ENCODE data around the gene ZC3HAV1.
A peak's percentile ranks its signal among the peaks of the same experiment; 100 is the strongest.
"Not testable (repeated sequence)": the region's sequence is repeated elsewhere in the genome, so short reads cannot be mapped to it uniquely, and the experiment has no call there.

The ZC3HAV1 gene

DNA sequence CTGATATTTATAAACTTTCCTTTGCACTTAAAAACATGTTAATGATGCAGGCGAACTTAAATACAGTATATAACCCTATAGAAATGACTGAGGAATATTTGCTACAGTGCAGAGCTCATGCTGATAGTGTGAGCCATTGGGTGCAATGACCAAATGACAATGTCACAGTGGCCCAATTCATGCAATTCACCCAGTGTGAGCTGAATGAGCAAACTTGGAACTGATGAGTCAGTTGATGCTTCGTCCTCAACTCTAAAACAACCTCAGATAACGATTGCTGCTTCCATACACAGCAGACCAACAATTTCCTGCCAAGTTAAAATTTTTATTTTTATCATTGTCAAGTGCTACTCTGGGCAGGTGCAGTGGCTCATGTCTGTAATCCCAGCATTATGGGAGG, 61.5 kb downstream of the ZC3HAV1 start:
- no peak for DNase-seq

DNA sequence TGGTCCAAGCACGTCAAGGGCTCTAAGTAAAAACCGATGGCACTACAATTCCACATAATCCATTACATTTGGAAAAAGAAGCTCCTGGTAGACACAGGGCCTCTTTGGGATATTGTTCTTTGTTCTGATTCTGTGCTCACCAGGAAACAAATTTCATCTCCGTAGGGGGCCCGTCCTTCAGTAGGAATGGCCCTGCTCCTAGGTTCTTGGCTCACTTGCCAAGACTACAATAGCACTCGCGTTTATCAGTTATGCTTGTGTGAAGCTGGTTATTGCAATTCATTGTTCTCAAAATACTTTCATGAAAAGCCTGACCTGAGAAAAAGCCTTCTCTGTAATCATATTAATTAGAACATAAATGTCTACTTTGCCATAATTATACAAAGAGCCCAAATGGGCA, 63.4 kb downstream of the ZC3HAV1 start:
- DNase-seq: no peak

DNA sequence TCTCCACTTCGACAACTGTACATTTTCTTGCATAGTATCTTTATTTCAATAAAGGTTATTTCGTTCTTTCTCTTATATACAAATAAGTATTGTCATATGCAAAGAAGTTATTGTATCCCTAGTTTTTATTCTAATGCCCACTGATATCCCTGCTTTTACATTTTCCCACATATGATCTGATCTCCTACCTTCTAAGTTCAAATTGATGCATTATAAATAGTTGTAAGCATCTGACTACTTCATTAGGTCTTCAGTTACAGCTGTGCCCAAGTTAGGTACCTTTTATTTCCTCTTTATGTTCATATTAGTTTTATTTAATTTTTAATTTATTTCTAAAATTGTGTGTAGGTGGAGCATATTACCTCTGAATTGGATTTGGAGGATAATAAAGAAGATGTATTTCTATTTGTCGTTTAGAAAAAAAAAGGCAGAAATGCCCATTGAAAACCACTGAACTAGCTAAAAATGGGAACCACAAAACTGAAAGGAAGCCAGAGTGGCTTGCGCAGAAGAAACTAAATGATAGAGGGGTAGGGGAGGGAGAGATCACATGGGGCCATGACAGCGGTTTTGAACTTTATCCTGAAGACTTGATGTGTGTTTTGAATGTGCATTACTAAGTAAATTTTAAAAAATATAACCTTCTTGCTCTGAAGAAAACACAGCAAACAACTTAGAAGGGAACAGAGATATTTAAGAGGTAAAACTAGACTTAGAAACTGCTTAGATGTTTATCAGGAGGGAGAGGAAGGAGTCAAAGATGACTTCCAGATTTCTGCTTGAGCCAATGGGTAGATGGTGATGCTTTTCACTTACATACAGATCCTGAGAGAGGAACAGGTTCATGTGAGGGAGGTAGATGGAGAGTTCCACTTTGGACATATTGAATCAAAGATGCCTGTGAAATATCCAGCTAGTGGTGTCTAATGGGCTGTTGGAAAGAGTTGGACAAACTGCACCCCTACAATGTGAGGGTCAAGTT, 64.4 kb downstream of the ZC3HAV1 start:
- DNase-seq: peak in 1 of 2 donors; percentile 62

DNA sequence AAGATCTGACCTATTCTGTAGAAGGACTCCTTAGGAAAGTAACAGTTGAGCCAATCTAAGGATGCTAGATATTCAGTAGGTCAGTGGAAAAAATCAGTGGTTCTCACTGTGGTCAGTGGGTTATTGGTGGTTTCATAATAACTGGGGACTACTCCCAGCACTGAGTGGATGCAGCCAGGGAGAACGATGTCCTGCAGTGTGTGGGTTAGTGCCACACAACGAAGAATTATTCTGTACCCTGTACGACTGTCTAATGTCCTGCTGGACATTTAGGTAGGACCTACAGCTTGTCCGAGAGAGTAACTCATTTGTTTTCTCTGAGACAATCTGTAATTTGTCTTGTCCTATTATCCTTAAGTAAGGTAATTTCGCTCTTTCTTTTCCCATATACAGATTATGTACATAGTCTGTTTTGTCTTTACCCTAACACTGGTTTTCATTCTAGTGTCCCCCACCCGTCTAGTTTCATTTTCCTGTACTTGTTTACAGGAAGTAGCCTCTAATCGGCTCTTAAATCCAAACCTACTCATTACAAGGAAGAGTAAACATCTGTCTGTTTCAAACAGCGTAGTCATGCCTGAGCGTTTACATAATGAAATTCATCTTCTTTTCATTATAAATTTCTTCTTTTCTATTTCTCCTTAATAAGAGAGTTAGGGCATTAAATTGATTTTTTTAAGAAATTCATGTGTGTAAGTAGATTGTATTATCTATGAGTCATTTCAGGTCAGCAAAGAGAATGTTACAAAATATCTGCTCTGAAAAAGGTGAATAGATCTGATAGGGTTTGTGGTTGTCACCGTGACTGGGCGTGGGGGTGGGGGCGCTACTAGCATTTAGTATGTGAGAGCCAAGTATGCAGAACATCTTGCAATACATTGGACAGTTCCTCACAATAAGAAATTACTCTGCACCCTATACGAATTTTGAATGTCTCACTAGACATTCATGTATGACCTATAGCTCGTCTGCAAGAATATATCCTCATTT, 65.4 kb downstream of the ZC3HAV1 start:
- DNase-seq: peak in 1 of 2 donors; percentile 37

DNA sequence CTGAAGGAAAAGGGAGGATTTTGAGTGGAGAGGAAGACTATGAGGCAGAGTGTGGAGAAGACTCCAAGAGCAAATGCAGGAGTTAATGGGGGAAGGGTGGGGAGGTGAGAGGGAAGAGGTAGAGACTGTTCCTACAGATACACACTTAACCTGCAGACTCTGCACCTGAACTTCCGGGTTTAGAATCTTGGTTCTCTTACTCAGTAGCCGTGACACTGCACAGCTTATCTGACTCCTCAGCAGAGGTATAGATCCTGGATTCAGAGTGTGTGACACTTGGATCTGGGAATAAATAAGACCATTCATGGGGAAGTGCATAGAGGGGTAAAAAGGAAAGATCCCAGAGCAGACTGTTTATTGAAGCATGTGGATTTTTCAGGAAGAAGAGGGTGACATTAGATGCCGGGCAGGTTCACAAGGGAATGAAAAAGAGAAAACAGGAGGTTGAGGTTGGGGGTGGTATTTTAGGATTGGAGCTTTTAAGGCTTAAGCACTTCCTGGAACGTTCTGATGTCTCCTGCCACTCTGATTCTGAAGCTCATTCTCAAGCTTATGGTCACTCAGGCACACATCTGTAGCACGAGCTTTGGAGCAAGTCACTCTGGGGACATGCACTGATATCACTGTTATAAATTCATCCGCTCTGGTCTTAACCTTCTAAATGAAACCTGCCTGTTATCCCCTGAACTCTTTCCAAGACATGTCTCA, 68.0 kb downstream of the ZC3HAV1 start:
- no peak for DNase-seq

DNA sequence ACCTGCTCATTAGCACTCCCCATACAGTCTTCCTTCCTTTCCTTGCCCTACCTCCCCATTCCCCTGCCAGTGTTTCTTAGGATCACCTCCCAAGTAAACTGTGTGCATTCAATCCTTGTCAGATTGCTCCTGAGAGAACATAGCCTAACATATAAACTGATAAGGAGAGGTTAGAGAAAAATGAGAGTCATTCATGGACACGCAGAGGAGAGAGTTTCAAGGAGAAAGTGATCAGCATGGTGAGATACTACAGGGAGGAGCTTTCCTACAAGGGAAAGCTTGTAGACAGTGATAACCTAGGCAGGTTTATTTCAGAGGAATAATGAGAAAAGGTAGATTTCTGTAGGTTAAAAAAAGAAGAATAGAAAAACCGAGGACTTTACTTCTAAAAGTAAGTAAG, 70.8 kb downstream of the ZC3HAV1 start:
- no peak for DNase-seq

DNA sequence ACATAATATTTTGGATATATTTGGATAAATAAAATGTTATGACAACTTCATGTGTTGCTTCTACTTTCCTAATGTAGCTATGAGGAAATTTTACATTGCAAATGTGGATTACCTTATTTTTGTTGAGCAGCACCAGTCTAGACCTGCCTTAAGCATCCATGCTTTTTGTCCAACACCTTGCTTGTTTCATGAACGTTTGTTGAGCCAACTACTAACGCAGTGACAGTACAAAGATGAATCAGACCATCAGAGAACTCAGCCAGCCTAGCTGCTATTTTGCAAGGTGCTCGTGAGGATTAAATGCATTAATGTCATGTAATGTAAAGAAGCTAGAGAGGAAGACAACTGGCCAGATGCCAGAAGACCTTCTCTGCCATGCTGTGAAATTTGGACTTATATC, 72.6 kb downstream of the ZC3HAV1 start:
- DNase-seq: no peak

DNA sequence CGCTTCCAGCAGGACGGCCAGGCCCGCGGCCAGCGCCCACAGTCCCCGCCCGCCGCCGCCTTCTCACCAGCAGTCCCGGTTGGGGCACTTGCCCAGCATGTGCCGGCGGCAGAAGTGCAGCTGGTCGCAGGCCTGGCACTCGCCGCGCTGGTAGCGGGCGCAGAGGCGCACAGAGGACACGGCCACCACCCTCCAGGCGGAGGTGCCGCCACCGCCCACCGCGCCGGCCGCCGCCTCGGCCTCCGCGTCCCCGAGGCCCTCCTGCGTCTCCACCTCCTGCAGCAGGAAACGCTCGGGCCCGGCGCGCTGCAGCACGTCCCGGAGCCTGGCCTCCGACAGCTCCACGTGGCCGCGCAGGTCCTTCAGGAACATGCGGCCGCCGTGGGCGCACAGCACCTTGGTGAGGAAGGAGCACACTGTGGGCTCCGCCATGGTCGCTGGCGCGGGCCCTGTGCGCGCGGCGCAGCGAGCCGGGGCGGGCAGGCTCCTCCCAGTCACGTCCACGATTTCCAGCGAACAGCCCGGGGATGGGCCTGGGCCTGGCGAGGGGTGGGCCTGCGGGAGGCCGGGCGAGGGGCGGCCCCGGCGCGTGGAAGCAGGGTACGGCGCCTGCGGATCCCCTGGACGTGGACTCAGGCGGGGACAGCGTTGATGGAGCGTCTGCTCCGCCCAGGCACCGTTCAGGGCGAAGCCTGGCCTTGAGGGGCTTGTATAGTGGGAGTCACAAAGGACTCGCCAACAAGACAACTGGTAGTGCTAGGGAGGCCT, 73.8 kb downstream of the ZC3HAV1 start, which contains the start of gene ZC3HAV1L:
ZC3HAV1L (minus strand) TSS at position 457 of the 768 bp plus-strand sequence; CDS start at position 432, 25 bp downstream.
- DNase-seq: peak; percentile 15 to 20

DNA sequence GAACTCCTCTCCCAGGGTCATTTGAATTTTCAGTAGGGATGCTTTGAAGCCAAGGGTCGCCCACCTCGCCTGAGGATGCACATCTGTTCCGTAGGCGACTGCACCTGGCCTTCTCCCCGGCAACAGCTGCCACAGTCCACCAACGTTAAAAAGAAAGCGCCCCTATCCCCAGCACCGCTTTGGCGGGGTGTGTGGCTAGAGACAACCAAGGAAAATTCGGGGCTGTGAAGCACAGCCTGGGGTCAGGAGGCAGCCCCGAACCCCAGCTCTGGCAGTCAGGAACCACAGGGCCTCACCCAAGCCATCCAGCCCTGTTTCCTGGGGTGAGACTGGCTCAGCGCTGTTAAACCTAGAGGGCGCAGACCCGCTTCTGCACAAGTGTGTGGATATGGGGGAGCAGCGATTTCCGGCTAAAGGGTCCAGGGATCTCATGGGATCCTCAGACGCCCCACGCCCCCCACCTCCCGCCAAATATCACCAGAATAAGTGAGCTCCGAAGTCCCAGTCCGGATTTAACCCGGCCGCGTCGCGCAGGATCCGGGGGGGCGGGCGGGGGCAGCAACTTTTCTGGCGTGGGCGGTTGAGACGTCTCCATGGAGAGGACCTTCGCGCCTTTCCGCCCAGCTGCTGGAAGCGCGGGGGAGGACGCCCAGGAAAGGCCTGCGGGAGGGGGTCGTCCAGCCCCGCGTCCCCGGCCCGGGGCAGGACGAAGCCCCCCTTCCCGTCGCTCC, 74.5 kb downstream of the ZC3HAV1 start:
- DNase-seq: no peak

DNA sequence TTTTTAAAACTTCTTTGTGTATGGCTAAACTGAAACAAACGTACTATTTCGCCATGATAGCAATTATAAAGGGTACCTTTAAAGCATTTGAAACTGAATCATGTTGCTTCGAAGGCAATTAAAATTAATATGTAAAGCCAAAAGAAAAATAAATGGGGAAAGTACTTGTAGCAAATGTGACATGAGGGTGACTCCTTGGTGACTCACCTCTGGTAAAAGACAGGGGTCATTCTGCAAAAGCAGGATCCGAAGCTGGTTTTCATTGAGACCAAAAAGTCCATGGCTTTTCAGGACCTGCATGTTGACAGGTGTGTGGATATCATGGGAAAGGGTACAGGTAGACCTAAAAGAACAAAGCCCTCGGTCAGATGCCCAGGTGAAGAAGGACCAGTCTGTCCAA, 75.2 kb downstream of the ZC3HAV1 start:
- no peak for DNase-seq

DNA sequence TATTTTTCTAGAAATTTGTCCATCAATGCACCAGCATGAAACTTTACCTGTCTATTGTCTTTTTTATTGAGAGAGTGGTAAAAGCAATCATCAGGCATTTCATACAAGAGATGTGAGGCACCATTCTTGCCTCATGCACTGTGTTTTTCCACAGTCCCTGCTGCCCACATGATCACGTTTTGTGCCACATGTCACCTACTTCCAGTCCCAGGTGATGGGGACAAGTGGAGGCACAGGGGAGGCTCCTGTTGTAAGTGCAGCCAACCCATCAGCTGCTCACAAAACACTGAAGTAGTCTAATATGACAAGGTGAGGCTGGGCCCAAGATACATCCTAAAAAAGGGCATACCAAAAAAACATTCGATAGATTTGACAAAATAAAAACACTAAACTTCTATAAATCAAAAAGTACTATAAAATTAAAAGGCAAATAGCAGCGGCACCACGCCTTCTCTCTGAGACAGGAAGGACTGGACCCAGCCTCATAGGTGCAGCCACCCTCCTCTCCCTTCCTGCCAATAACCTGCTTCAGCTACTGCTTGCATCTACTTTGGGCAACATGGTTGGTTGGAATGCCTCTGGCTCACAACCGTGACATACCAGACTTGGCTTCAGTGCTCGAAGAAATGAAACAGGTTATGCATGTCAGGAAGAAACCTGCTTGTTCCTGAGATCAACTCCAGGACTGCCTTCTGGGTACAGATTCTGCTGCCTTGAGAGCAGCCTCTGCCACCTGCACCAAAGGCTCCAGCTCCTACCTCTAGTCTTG, 76.0 kb downstream of the ZC3HAV1 start:
- DNase-seq: no peak

DNA sequence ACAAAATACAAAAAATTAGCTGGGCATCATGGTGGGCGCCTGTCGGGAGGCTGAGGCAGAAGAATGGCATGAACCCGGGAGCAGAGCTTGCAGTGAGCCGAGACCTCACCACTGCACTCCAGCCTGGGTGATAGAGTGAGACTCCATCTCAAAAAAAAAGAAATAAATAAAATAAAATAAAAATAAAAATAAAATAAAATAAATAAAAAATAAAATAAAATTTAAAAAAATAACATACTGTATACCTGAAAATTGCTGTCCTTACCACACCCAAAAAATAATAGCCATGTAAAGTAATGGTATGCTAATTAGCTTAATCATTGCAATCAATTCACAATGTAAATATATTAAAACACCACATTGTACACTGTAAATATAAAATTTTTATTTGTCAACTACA, 77.0 kb downstream of the ZC3HAV1 start:
- DNase-seq: no peak

DNA sequence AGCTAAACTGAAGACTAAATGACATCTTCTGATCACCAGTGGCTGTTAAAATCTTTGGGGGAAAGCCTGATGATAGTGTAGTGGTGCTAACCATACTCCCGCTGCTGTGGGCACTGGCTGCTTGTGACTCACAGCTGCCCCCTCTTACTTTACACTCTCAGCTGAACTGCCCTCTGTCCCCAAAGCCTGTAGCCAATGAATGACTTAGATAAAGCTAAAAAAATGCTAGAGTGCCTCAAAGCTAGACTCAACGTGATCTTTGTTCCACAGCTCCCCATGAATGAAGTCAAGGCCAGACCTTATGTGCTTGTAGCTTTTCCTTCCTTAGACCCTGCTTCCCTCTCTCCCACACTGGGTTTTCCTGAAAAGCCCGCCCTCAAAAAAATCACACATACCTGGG, 80.2 kb downstream of the ZC3HAV1 start:
- no peak for DNase-seq

DNA sequence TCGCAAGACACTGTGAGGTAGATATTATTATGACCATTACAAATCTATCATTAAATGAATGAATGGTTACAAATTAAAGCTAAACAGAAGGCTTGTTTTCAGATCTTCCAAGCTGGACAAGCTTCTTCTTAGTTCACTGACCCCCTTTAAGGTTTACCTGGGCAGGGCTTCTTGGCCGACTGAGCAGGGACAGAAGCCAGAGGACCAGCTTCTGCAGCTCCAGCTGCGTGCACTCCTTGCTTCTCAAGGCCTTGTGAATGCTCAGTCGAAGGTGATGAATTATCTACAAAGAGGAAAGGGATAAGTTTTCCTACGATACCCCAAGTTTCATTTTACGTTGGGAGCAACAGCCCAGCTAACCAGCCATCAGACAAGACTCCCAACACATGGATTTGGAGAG, 83.0 kb downstream of the ZC3HAV1 start:
- no peak for DNase-seq

DNA sequence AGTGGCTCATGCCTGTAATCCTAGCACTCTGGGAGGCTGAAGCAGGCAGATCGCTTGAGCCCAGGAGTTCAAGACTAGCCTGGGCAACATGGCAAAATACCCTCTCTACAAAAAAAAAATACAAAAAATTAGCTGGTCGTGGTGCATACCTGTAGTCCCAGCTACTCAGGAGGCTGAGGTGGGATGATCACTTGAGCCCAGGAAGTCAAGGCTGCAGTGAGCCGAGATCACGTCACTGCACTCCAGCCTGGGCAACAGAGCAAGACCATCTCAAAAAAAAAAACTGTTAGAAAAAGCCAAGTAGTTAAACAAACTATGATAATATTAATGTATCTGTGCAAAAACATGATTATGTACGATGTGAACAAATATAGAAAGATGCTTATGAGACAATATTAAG, 83.7 kb downstream of the ZC3HAV1 start:
- DNase-seq: not testable (repeated sequence)

DNA sequence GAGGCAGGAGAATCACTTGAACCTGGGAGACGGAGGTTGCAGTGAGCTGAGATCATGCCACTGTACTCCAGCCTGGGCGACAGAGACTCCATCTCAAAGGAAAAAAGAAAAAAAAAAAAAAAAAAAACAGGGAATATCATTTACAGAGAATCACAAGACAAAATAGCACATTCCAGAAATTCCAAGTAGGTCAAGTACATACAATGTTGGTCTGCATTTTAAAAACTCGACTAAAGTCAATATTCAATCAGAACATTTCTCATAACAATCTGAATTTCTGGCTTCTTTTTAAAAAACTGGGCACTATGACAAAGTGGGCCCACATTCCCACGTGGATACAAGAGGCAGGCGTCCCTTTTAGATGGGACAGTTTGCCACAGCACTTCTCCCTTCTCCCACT, 86.4 kb downstream of the ZC3HAV1 start:
- no peak for DNase-seq

DNA sequence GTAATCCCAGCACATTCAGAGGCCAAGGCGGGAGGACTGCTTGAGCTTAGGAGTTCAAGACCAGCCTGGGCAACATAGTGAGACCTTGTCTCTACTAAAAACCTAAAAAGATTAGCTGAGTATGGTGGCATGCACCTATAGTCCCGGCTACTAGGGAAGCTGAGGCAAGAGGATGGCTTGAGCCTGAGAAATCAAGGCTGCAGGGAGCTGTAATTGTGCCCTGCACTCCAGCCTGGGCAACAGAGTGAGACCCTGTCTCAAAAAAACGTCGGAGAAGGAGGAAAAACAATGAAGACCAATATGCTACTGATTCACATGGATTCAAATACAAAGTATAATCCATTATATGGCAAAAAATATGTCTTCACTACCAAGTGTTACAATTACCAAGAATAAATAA, 87.2 kb downstream of the ZC3HAV1 start:
- DNase-seq: no peak

DNA sequence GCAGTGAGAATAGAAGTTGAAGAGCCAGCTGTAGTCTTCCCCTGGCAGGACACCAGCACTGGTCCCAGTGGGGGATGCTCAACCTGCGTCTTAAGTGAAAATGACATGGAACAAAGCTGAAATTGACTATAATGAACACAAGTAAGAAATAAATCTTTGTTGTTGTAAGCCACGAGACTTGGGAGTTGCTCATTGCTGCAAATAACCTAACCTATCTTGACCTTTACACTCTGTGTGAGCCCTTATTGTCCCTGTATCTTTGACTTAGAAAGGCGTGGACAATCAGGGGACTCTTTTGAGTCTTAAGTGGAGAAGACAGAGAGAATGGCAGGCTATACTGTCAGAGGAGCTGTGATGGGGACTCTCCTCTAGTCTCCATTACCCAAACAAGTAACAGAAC, 90.6 kb downstream of the ZC3HAV1 start:
- no peak for DNase-seq

DNA sequence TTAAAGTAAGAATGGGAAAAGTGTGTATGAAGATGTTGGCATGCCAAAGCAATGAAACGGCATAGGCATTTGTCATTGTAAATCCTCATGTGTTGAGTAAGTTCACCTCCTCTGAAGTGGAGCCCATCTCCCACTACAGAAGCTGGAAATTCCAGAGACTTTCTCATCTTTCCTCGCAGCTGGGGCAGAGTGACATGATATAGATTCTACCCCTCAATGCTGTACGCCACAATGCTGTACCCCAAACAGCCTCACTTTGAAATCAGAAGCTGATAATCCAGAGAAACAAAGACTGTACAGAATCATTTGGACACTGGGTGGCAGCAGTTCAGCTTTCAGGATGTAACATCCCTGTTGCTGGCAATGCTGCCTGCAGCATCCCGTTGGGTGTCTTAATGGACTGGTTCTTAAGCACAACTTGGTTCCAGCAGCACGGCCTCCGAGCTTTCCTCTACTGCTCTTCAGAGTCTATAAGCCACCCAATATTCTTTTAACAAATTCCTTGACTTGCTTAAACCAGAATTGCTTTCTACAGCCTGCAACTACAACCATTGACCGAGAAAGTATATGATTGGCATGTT, 92.5 kb downstream of the ZC3HAV1 start:
- peak in 1 of 2 donors; percentile 36 for DNase-seq

DNA sequence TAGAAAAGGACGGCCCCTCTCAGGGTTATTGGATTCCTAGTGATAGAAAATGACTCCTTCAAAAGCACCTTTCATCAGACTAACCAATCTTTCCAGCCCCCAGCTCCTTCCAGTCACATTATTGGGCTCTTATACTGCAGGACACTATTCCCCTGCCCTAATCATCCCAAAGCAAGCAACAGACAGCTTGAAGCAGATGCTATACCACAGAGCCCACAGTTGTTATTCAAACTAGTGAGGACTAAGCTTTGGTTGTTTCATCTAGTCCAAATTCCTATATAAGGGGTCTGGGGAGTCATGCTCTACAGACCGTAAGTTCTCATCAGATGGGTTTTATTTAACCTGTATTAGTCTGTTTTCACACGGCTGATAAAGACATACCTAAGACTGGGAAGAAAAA, 98.1 kb downstream of the ZC3HAV1 start:
- DNase-seq: no peak

Data from bone marrow (tissue), 2 donors.